ENCODE data around the gene SLC2A9. TPM values are rescaled to one million over a fixed set of nuclear protein-coding genes. Genes with fewer than 3 reads are reported as not detected.

Gene SLC2A9
- total and polyA plus RNA-seq, 2 of the 8 experiments (the other 6 are each of a cell fraction or from before 2014, with no cell fraction given) = 0.20 to 0.26 TPM

DNA sequence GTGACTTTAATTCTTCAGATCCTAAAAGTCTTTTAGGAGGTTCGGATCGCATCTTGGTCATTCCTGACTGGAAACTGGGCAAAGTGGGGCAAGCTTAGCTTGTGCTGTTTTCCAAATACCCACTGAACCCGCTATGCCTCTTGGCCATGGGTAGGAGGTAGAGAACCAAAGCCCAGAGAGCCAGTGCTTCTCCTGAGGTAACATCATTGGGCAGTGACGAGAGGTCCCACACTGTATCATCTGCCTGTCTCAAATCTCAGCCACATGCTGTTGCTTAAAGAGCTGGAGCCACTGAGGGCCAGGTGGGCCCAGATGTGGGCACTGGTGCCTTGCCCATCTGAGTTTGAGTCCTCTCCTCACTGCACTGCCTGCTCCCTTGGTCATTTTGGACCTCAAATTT is 68.2 kb downstream of the SLC2A9 start:
- FAIRE-seq (no peak), DNase-seq (ENCODE audit: low read depth in 1 of 2, low spot score in 2 of 2) (no peak)
- H3K23ac ChIP-seq (ENCODE audit: insufficient read length) = no peak overlapping the region
- WGBS, 2 experiments (ENCODE audit: extremely low coverage in 1 of 2, insufficient coverage in 1 of 2, insufficient read length in 1 of 2, insufficient replicate concordance in 2 of 2, low coverage in 1 of 2, low lambda C conversion rate in 2 of 2, missing lambda C conversion rate in 1 of 2) = 86% methylated on average over 4 of the region's 4 CpGs; no CpG with 5 or more reads in 1 of the 2 experiments
- TF ChIP-seq CHD1 (IDR thresholded peaks at IDR 0.05; ENCODE audit: low read depth, low read length) = no peak
- TF ChIP-seq, protein P1, sequence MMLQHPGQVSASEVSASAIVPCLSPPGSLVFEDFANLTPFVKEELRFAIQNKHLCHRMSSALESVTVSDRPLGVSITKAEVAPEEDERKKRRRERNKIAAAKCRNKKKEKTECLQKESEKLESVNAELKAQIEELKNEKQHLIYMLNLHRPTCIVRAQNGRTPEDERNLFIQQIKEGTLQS (IDR thresholded peaks at IDR 0.05; ENCODE audit: insufficient read depth, low read depth, low read length) = no peak
- no peak for TF ChIP-seq SIN3A (conservative IDR thresholded peaks at IDR 0.05 in 1 of 2, IDR thresholded peaks at IDR 0.05 in 1 of 2; ENCODE audit: low read depth in 1 of 2, low read length in 2 of 2)
- H3K56ac ChIP-seq (replicated peaks; ENCODE audit: insufficient read length, low read depth, low read length) = no peak overlapping the region
- ChIA-PET POLR2A (ENCODE audit: partially characterized antibody) (no interaction called here), CTCF (ENCODE audit: partially characterized antibody) (interaction anchor here (0.8 to 2.6 kb wide), 3 partner anchors 54 to 248 kb away, joined by 3 to 12 read pairs (median 3); no protein-coding TSS in a partner anchor)
- no peaks in the 10 kb centered on the region for H4K20me1 ChIP-seq (replicated peaks in 1 of 2; ENCODE audit: control insufficient read depth in 1 of 2, insufficient read depth in 2 of 2, low read length in 2 of 2)
- no peaks in the 10 kb centered on the region for H3K79me1 ChIP-seq (ENCODE audit: low read depth, low read length)
- H2BK20ac ChIP-seq (ENCODE audit: low read length) = no peak overlapping the region
- no peak overlapping the region for H3K4me2 ChIP-seq (ENCODE audit: insufficient read depth in 1 of 2, low read depth in 2 of 2, low read length in 2 of 2)
- H3K23me2 ChIP-seq (ENCODE audit: low read depth, low read length) = no peaks in the 10 kb centered on the region
- peaks cover 0 to 4% (median 0%) of the 10 kb centered on the region in 4 experiments; a peak in 1 of 7 replicates for H3K4me1 ChIP-seq (replicated peaks in 1 of 4; ENCODE audit: control insufficient read depth in 3 of 4, insufficient read depth in 4 of 4, low read length in 3 of 4)
- H3K9me3 ChIP-seq (ENCODE audit: insufficient read depth in 2 of 2, low read depth in 1 of 2, low read length in 1 of 2) = no peaks in the 10 kb centered on the region
- H3K14ac ChIP-seq (ENCODE audit: insufficient read length) = no peak overlapping the region
- no peak overlapping the region for H3K18ac ChIP-seq (ENCODE audit: extremely low read depth, low read length)
- no peak overlapping the region for H2BK5ac ChIP-seq (ENCODE audit: low read depth, low read length)
- H3K9ac ChIP-seq (replicated peaks in 1 of 4; ENCODE audit: extremely low read depth in 1 of 4, low read depth in 3 of 4, low read length in 3 of 4) = no peak overlapping the region
- H2BK15ac ChIP-seq (ENCODE audit: low read length) = no peak overlapping the region
- H3K4me3 ChIP-seq (ENCODE audit: extremely low read depth in 1 of 4, insufficient read depth in 2 of 4, low read depth in 3 of 4, low read length in 4 of 4) = no peak overlapping the region
- H3K36me3 ChIP-seq (ENCODE audit: control insufficient read depth in 2 of 4, insufficient read depth in 4 of 4, low read length in 3 of 4) = no peaks in the 10 kb centered on the region
- no peak overlapping the region for H2BK120ac ChIP-seq (replicated peaks; ENCODE audit: low read depth, low read length)
- H2AFZ ChIP-seq (ENCODE audit: low read length) = no peak overlapping the region
- H2BK12ac ChIP-seq (ENCODE audit: low read depth, low read length) = no peak overlapping the region
- no peak overlapping the region for H3K27ac ChIP-seq (ENCODE audit: low read depth, low read length)
- H4K8ac ChIP-seq (ENCODE audit: extremely low read depth, insufficient read depth, low read length) = no peak overlapping the region
- no peak overlapping the region for H4K5ac ChIP-seq (ENCODE audit: insufficient read length, low read depth, low read length)
- no peaks in the 10 kb centered on the region for H3K79me2 ChIP-seq (ENCODE audit: control insufficient read depth in 1 of 2, insufficient read depth in 2 of 2, low read length in 2 of 2)
- H3K4ac ChIP-seq (replicated peaks; ENCODE audit: insufficient read length, low read depth, low read length) = no peak overlapping the region
- H3K27me3 ChIP-seq (replicated peaks in 1 of 4; ENCODE audit: control insufficient read depth in 3 of 4, extremely low read depth in 1 of 4, insufficient read depth in 3 of 4, low read length in 3 of 4) = no peaks in the 10 kb centered on the region
- no peak overlapping the region for H4K91ac ChIP-seq (replicated peaks; ENCODE audit: insufficient read length, low read length)
- H2AK5ac ChIP-seq (ENCODE audit: low read depth, low read length) = no peak overlapping the region
